SK-N-SH treated with all-trans-retinoic acid at 6 μM for 48 hours (cell line): ENCODE data around the gene MYLK4.

Experiments used
- BACH2 ChIP-seq: fragments of 250-450 bp; sonication (Bioruptor Pico); IDR thresholded peaks from 2 replicates; pipeline ENCODE4 v1.9.0; 2021; ENCODE audit warnings: mild to moderate bottlenecking, borderline replicate concordance
- CSDC2 ChIP-seq: fragments of 250-450 bp; sonication (Bioruptor Pico); IDR thresholded peaks from 2 replicates; pipeline ENCODE4 v1.5.0; 2020; ENCODE audit warnings: mild to moderate bottlenecking, moderate library complexity
- ESRRG ChIP-seq: fragments of 250-450 bp; sonication (Bioruptor Pico); IDR thresholded peaks from 2 replicates; pipeline ENCODE4 v1.6.1; 2021; ENCODE audit warnings: mild to moderate bottlenecking
- OSR1 ChIP-seq: fragments of 250-450 bp; sonication (Bioruptor Pico); IDR thresholded peaks from 2 replicates; pipeline ENCODE4 v1.8.0; 2022; ENCODE audit warnings: moderate library complexity, mild to moderate bottlenecking, inconsistent platforms
- PATZ1 ChIP-seq: fragments of 250-450 bp; sonication (Bioruptor Pico); IDR thresholded peaks from 2 replicates; pipeline ENCODE4 v1.8.0; 2020; ENCODE audit warnings: mild to moderate bottlenecking, moderate library complexity, borderline replicate concordance
- TCF4 ChIP-seq: fragments of 250-450 bp; sonication (Bioruptor Pico); IDR thresholded peaks from 2 replicates; pipeline ENCODE4 v1.8.0; 2021; ENCODE audit warnings: mild to moderate bottlenecking, moderate library complexity, borderline replicate concordance
- TOX ChIP-seq: fragments of 250-450 bp; sonication (Bioruptor Pico); IDR thresholded peaks from 2 replicates; pipeline ENCODE4 v1.8.0; 2021; ENCODE audit warnings: mild to moderate bottlenecking, moderate library complexity, borderline replicate concordance
- ZC3H10 ChIP-seq: fragments of 250-450 bp; sonication (Bioruptor Pico); IDR thresholded peaks from 2 replicates; pipeline ENCODE4 v1.5.1; 2021; ENCODE audit warnings: mild to moderate bottlenecking, moderate library complexity
- ZFP3 ChIP-seq: fragments of 250-450 bp; sonication (Bioruptor Pico); IDR thresholded peaks from 2 replicates; pipeline ENCODE4 v1.5.0; 2020; ENCODE audit warnings: mild to moderate bottlenecking, moderate library complexity
- TF ChIP-seq, protein P1 (sequence below): fragments of 250-450 bp; sonication (Bioruptor Pico); IDR thresholded peaks from 2 replicates; pipeline ENCODE4 v1.5.1; 2021; ENCODE audit warnings: mild to moderate bottlenecking, moderate library complexity
- TF ChIP-seq, protein P2 (sequence below): fragments of 250-450 bp; sonication (Bioruptor Pico); IDR thresholded peaks from 2 replicates; pipeline ENCODE4 v1.5.0; 2020; ENCODE audit warnings: mild to moderate bottlenecking, moderate library complexity
- TF ChIP-seq, protein P3 (sequence below): fragments of 250-450 bp; sonication (Bioruptor Pico); IDR thresholded peaks from 2 replicates; pipeline ENCODE4 v1.8.0; 2021; ENCODE audit warnings: low read depth, mild to moderate bottlenecking, moderate library complexity, borderline replicate concordance

DNA sequence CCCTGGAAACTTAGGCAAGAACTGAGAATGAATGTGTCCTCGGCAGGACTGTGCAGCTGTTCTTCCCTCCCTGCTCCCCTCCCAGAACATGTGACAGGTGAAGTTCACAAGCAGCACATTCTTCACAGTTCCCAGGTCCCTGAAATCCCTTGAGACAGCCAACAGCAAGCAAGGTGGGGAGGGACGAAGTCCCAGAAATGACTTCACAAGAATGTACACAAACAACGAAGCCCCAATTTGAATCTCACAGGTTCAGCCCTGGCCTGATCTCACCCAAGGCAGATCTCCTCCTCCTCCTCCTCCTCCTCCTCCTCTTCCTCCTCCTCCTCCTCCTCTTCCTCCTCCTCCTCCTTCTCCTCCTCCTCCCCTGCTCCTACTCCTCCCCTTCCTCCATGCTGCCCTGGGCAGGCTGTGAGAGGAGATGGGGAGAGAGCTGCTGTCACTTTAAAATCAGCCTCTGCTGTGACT, 46.9 kb upstream of the MYLK4 start:
- no peak for TF ChIP-seq CSDC2
- no peak for TF ChIP-seq ZC3H10 (CRISPR knock-in tag)
- TF ChIP-seq, protein P1, sequence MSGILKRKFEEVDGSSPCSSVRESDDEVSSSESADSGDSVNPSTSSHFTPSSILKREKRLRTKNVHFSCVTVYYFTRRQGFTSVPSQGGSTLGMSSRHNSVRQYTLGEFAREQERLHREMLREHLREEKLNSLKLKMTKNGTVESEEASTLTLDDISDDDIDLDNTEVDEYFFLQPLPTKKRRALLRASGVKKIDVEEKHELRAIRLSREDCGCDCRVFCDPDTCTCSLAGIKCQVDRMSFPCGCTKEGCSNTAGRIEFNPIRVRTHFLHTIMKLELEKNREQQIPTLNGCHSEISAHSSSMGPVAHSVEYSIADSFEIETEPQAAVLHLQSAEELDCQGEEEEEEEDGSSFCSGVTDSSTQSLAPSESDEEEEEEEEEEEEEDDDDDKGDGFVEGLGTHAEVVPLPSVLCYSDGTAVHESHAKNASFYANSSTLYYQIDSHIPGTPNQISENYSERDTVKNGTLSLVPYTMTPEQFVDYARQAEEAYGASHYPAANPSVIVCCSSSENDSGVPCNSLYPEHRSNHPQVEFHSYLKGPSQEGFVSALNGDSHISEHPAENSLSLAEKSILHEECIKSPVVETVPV (CRISPR knock-in tag) = no peak
- TF ChIP-seq, protein P2, sequence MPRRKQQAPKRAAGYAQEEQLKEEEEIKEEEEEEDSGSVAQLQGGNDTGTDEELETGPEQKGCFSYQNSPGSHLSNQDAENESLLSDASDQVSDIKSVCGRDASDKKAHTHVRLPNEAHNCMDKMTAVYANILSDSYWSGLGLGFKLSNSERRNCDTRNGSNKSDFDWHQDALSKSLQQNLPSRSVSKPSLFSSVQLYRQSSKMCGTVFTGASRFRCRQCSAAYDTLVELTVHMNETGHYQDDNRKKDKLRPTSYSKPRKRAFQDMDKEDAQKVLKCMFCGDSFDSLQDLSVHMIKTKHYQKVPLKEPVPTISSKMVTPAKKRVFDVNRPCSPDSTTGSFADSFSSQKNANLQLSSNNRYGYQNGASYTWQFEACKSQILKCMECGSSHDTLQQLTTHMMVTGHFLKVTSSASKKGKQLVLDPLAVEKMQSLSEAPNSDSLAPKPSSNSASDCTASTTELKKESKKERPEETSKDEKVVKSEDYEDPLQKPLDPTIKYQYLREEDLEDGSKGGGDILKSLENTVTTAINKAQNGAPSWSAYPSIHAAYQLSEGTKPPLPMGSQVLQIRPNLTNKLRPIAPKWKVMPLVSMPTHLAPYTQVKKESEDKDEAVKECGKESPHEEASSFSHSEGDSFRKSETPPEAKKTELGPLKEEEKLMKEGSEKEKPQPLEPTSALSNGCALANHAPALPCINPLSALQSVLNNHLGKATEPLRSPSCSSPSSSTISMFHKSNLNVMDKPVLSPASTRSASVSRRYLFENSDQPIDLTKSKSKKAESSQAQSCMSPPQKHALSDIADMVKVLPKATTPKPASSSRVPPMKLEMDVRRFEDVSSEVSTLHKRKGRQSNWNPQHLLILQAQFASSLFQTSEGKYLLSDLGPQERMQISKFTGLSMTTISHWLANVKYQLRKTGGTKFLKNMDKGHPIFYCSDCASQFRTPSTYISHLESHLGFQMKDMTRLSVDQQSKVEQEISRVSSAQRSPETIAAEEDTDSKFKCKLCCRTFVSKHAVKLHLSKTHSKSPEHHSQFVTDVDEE (CRISPR knock-in tag) = no peak
- TF ChIP-seq TOX (CRISPR knock-in tag) = no peak
- no peak for TF ChIP-seq TCF4 (CRISPR knock-in tag)
- TF ChIP-seq OSR1 (CRISPR knock-in tag) = no peak
- no peak for TF ChIP-seq ESRRG
- no peak for TF ChIP-seq PATZ1 (CRISPR knock-in tag)
- TF ChIP-seq ZFP3 (CRISPR knock-in tag) = no peak
- TF ChIP-seq, protein P3, sequence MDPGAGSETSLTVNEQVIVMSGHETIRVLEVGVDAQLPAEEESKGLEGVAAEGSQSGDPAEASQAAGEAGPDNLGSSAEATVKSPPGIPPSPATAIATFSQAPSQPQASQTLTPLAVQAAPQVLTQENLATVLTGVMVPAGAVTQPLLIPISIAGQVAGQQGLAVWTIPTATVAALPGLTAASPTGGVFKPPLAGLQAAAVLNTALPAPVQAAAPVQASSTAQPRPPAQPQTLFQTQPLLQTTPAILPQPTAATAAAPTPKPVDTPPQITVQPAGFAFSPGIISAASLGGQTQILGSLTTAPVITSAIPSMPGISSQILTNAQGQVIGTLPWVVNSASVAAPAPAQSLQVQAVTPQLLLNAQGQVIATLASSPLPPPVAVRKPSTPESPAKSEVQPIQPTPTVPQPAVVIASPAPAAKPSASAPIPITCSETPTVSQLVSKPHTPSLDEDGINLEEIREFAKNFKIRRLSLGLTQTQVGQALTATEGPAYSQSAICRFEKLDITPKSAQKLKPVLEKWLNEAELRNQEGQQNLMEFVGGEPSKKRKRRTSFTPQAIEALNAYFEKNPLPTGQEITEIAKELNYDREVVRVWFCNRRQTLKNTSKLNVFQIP (CRISPR knock-in tag) = no peak
- TF ChIP-seq BACH2 (CRISPR knock-in tag) = no peak
